ENCODE results near the gene PTPN4. TPM values are rescaled to one million over a fixed set of nuclear protein-coding genes. Genes with fewer than 3 reads are reported as not detected.

PTPN4 gene
- total RNA-seq, 3 donors from 2014 or later, result 23.1 to 35.4 (median 30.1) TPM

GRCh38 chr2:119772128-119772527, 12.4 kb downstream of the PTPN4 start:
- H3K9me3 ChIP-seq, result no peaks in the 10 kb centered on the region
- ATAC-seq (no peak), DNase-seq (no peak)
- H3K4me1 ChIP-seq (ENCODE audit: low read depth), result peaks cover 11% of the 10 kb centered on the region
- no peak overlapping the region for H3K4me3 ChIP-seq
- no peaks in the 10 kb centered on the region for H3K36me3 ChIP-seq (ENCODE audit: low read depth)
- TF ChIP-seq CTCF (IDR thresholded peaks at IDR 0.05), result no peak
- intact Hi-C loops (cut with DNase I, micrococcal nuclease), result no loop called here

- intact Hi-C loops (cut with DNase I, micrococcal nuclease), result no loop called here
- no peaks in the 10 kb centered on the region for H3K9me3 ChIP-seq
- H3K36me3 ChIP-seq (ENCODE audit: low read depth), result no peaks in the 10 kb centered on the region
- no peak overlapping the region for H3K4me3 ChIP-seq
- peaks cover 11% of the 10 kb centered on the region for H3K4me1 ChIP-seq (ENCODE audit: low read depth)
- ATAC-seq, result no peak
- no peak for TF ChIP-seq CTCF (IDR thresholded peaks at IDR 0.05)
- DNase-seq, result no peak
These were observed 13.0 kb downstream of the PTPN4 start for GRCh38 chr2:119772767-119773166.

- Histone ChIP-seq H3K36me3 (ENCODE audit: low read depth) (no peaks in the 10 kb centered on the region), H3K9me3 (no peaks in the 10 kb centered on the region), H3K4me3 (no peak overlapping the region), H3K4me1 (ENCODE audit: low read depth) (peaks cover 11% of the 10 kb centered on the region)
- intact Hi-C loops (cut with DNase I, micrococcal nuclease), result no loop called here
- no peak for TF ChIP-seq CTCF (IDR thresholded peaks at IDR 0.05)
- DNase-seq, result no peak
- no peak for ATAC-seq
These were observed 14.3 kb downstream of the PTPN4 start for GRCh38 chr2:119774026-119774425.

- intact Hi-C loops (cut with DNase I, micrococcal nuclease), result no loop called here
- no peak for DNase-seq
- peak; percentile 61 for ATAC-seq
- Histone ChIP-seq H3K4me3 (no peak overlapping the region), H3K4me1 (ENCODE audit: low read depth) (peaks cover 8% of the 10 kb centered on the region), H3K36me3 (ENCODE audit: low read depth) (no peaks in the 10 kb centered on the region), H3K9me3 (no peaks in the 10 kb centered on the region)
- TF ChIP-seq CTCF (IDR thresholded peaks at IDR 0.05), result no peak
These were observed 15.4 kb downstream of the PTPN4 start for GRCh38 chr2:119775102-119775501.

GRCh38 chr2:119782308-119783027, 22.7 kb downstream of the PTPN4 start:
- Histone ChIP-seq H3K4me1 (ENCODE audit: low read depth) (no peaks in the 10 kb centered on the region), H3K36me3 (ENCODE audit: low read depth) (no peaks in the 10 kb centered on the region), H3K4me3 (no peak overlapping the region), H3K9me3 (no peaks in the 10 kb centered on the region)
- no peak for TF ChIP-seq CTCF (IDR thresholded peaks at IDR 0.05)
- intact Hi-C loops (cut with DNase I, micrococcal nuclease), result no loop called here
- no peak for DNase-seq
- no peak for ATAC-seq

Measured in mucosa of descending colon (tissue), 3 donors.